ENCODE data around the gene RASAL1.

RASAL1 gene

DNA sequence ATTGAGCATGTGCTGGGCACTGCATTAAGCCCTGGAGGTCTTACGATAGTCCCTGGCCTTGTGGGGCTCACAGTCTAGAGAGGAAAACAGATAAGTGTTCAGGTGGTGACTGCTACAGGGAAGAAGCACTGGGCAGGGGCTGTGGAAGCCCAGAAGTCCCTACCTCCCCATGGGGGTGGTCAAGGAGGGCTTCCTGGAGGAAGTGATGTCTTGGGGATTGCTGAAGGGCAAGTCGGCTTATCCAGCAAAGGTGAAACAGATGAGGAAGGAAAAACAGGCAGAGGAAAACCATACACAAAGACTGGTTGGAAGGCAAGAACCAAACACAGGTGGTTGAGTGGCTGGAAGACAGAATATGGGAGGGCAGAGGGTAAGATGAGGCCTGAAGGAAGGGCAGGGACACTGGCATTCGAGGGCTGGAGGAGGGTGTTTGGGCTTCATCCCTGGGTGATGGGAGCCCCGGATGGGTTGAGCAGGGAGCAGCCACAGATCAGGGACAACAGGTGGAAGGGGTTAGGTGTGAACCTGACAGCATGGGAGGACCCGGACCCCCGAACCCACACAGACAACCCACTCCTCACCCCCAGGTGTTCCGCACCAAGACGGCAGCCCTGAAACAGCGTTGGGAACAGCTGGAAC is 16.8 kb upstream of the RASAL1 start:
- no peak for TF ChIP-seq EZH2phosphoT487 (IDR thresholded peaks at IDR 0.05; ENCODE audit: low read depth)
- TF ChIP-seq, protein P1, sequence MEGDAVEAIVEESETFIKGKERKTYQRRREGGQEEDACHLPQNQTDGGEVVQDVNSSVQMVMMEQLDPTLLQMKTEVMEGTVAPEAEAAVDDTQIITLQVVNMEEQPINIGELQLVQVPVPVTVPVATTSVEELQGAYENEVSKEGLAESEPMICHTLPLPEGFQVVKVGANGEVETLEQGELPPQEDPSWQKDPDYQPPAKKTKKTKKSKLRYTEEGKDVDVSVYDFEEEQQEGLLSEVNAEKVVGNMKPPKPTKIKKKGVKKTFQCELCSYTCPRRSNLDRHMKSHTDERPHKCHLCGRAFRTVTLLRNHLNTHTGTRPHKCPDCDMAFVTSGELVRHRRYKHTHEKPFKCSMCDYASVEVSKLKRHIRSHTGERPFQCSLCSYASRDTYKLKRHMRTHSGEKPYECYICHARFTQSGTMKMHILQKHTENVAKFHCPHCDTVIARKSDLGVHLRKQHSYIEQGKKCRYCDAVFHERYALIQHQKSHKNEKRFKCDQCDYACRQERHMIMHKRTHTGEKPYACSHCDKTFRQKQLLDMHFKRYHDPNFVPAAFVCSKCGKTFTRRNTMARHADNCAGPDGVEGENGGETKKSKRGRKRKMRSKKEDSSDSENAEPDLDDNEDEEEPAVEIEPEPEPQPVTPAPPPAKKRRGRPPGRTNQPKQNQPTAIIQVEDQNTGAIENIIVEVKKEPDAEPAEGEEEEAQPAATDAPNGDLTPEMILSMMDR (IDR thresholded peaks at IDR 0.05; ENCODE audit: low read depth, low read length): no peak
- H3K4me2 ChIP-seq (ENCODE audit: low read length): peak overlapping the region; percentile 76
- H2AFZ ChIP-seq (ENCODE audit: low read depth, low read length): 0 out of 2 replicates have a peak overlapping the region, but pooled peaks have one; percentile 7
- H3K79me2 ChIP-seq (ENCODE audit: low read length): no peaks in the 10 kb centered on the region
- no peak overlapping the region for H3K27ac ChIP-seq (ENCODE audit: low read length)
- peak overlapping the region; percentile 79 for H3K4me3 ChIP-seq (ENCODE audit: low read length)
- H3K9ac ChIP-seq (ENCODE audit: low read length): no peak overlapping the region; the same call in 1 of the 2 replicates
- H4K20me1 ChIP-seq (ENCODE audit: insufficient read depth, low read length): no peaks in the 10 kb centered on the region; the same call in 1 of the 2 replicates
- no peaks in the 10 kb centered on the region for H3K9me3 ChIP-seq (ENCODE audit: insufficient read depth, low read length)
- peaks cover 13% of the 10 kb centered on the region for H3K27me3 ChIP-seq (ENCODE audit: low read depth, low read length)
- H3K4me1 ChIP-seq (ENCODE audit: low read length): peaks cover 2% of the 10 kb centered on the region; the same call in 1 of the 2 replicates
- H3K36me3 ChIP-seq (replicated peaks; ENCODE audit: low read depth, low read length): no peaks in the 10 kb centered on the region

DNA sequence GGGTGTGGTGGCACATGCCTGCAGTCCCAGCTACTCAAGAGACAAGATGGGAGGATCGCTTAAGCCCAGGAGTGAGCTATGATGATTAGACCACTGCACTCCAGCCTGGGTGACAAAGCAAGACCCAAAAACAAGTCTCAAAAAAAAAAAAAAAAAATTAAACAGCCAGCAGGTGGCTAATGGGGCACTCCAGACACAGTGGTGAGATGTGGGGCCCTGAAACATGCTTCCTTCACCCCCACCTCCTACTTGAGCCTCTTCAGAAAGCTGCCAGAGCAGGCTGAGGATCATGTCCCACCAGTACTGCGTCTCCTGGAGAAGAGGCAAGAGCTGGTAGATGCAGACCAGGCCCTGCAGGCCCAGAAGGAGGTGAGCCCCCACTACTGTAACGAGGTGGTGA is 16.1 kb upstream of the RASAL1 start:
- TF ChIP-seq EZH2phosphoT487 (IDR thresholded peaks at IDR 0.05; ENCODE audit: low read depth): no peak
- TF ChIP-seq, protein P1 (IDR thresholded peaks at IDR 0.05; ENCODE audit: low read depth, low read length): no peak
- no peak overlapping the region for H3K4me2 ChIP-seq (ENCODE audit: low read length)

DNA sequence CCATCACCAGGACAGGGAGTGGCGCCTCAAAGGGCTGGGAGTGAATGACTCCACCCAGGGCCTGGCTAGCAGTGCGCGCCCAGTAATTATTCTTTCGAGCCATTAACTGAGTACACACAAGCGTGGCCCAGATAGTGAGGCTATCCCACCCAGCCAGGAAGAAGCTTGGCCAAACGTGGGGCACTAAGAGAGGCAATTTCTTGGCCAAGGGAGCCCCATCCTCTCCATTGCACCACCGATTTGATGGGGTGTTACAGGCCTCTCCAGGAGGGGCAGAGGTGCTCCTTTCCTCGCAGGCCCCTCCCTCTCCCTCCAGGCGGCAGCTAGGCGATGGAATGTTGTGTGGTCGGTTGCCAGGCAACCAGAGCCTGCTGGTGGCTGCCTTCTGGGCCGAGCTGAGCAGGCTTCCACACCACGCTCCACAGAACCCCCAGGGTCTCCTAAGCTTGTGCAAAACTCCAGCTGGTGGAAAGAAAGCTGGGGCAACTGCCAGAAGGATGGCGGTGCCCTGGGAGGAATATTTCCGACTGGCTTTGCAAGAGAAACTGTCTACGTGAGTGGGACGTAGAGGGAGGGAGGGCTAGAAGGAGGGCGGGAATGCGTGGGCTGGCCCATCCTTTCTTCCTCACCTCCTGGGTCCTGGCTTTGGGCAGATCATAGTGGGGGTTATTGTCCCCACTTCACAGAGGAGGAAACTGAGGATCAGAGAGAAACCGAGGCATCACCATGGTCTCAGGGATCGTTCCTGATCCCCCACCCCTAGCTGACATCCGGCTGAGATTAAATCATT is 14.0 kb upstream of the RASAL1 start, which contains the start of gene CFAP73:
Gene CFAP73, plus strand, starts transcription at position 364 of the 790 bp plus-strand sequence. Its CDS starts 134 bp downstream, at position 498.
- Histone ChIP-seq H3K79me2 (ENCODE audit: low read length) (no peaks in the 10 kb centered on the region), H2AFZ (ENCODE audit: low read depth, low read length) (no peak within 1 kb of the TSS), H3K4me3 (ENCODE audit: low read length) (no peak within 1 kb of the TSS), H3K9me3 (ENCODE audit: insufficient read depth, low read length) (no peaks in the 10 kb centered on the region), H3K4me1 (ENCODE audit: low read length) (peaks cover 2% of the 10 kb centered on the region; the same call in 1 of the 2 replicates), H3K27ac (ENCODE audit: low read length) (no peak within 1 kb of the TSS), H3K9ac (ENCODE audit: low read length) (no peak within 1 kb of the TSS), H3K4me2 (ENCODE audit: low read length) (no peak within 1 kb of the TSS), H4K20me1 (ENCODE audit: insufficient read depth, low read length) (no peaks in the 10 kb centered on the region), H3K36me3 (replicated peaks; ENCODE audit: low read depth, low read length) (no peaks in the 10 kb centered on the region), H3K27me3 (ENCODE audit: low read depth, low read length) (peaks cover 13% of the 10 kb centered on the region)
- TF ChIP-seq, protein P1 (IDR thresholded peaks at IDR 0.05; ENCODE audit: low read depth, low read length): no peak

More for the DNA sequence above, 16.1 kb upstream of the RASAL1 start:
- peaks cover 2% of the 10 kb centered on the region; the same call in 1 of the 2 replicates for H3K4me1 ChIP-seq (ENCODE audit: low read length)
- no peak overlapping the region for H2AFZ ChIP-seq (ENCODE audit: low read depth, low read length)
- H3K27ac ChIP-seq (ENCODE audit: low read length): no peak overlapping the region
- no peaks in the 10 kb centered on the region for H3K36me3 ChIP-seq (replicated peaks; ENCODE audit: low read depth, low read length)
- no peaks in the 10 kb centered on the region; the same call in 1 of the 2 replicates for H4K20me1 ChIP-seq (ENCODE audit: insufficient read depth, low read length)
- H3K9me3 ChIP-seq (ENCODE audit: insufficient read depth, low read length): no peaks in the 10 kb centered on the region
- no peaks in the 10 kb centered on the region for H3K79me2 ChIP-seq (ENCODE audit: low read length)
- peaks cover 13% of the 10 kb centered on the region for H3K27me3 ChIP-seq (ENCODE audit: low read depth, low read length)
- H3K4me3 ChIP-seq (ENCODE audit: low read length): no peak overlapping the region
- H3K9ac ChIP-seq (ENCODE audit: low read length): no peak overlapping the region

DNA sequence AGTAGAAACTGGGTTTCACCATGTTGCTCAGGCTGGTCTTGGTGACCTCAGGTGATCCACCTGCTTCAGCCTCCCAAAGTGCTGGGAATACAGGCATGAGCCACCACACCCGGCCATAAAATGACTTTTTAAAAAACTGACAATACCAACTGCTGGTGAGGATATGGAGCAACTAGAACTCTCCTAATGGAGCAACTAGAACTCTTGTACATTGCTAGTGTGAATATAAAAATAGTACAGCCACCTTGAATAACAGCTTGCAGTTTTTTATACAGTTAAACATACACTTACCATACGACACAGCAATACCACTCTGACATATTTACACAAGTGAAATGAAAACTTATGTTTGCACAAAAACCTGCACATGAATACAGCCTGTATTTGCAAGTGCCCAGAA is 11.4 kb upstream of the RASAL1 start:
- H3K4me3 ChIP-seq (ENCODE audit: low read length): no peak overlapping the region
- H3K4me1 ChIP-seq (ENCODE audit: low read length): peaks cover 5% of the 10 kb centered on the region; the same call in 1 of the 2 replicates
- H3K9ac ChIP-seq (ENCODE audit: low read length): no peak overlapping the region
- TF ChIP-seq, protein P1 (IDR thresholded peaks at IDR 0.05; ENCODE audit: low read depth, low read length): no peak
- TF ChIP-seq EZH2phosphoT487 (IDR thresholded peaks at IDR 0.05; ENCODE audit: low read depth): no peak
- no peaks in the 10 kb centered on the region for H3K36me3 ChIP-seq (replicated peaks; ENCODE audit: low read depth, low read length)
- H3K27ac ChIP-seq (ENCODE audit: low read length): no peak overlapping the region
- H4K20me1 ChIP-seq (ENCODE audit: insufficient read depth, low read length): no peaks in the 10 kb centered on the region
- H3K4me2 ChIP-seq (ENCODE audit: low read length): no peak overlapping the region
- no peak overlapping the region for H2AFZ ChIP-seq (ENCODE audit: low read depth, low read length)
- H3K27me3 ChIP-seq (ENCODE audit: low read depth, low read length): peaks cover 3% of the 10 kb centered on the region
- no peaks in the 10 kb centered on the region for H3K79me2 ChIP-seq (ENCODE audit: low read length)
- H3K9me3 ChIP-seq (ENCODE audit: insufficient read depth, low read length): no peaks in the 10 kb centered on the region
